Measurements from ENCODE around the gene FLVCR1. TPM values are rescaled to one million over a fixed set of nuclear protein-coding genes. Genes with fewer than 3 reads are reported as not detected.

Gene FLVCR1
- total and polyA plus RNA-seq, 12 donors: 1.2 to 4.9 (median 2.2) TPM

DNA sequence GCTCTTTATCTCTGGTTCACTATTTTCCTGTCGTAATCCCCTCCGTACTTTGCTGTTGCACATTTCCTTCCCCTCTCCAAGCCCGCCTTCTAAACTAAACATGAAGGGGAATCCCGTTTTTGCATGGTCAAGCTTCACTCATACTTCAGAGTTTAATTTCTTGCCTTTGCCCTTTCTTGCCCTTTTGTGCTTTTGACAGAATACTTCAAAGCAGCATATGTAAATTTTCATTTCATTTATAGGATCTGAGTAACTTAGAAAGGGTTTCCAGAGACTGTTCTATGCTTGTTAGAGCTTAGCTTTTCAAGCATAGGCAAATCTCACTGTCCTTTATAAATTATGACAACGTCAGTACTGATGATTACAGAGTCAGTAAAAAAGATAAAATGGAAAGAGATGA is 38.3 kb upstream of the FLVCR1 start:
- intact Hi-C loops (cut with DNase I): loop anchor here in 6 of 10 donors (5.0 to 10.0 kb wide), 3 partner anchors 165 to 178 kb away; no protein-coding TSS in a partner anchor
- no peak for ATAC-seq

DNA sequence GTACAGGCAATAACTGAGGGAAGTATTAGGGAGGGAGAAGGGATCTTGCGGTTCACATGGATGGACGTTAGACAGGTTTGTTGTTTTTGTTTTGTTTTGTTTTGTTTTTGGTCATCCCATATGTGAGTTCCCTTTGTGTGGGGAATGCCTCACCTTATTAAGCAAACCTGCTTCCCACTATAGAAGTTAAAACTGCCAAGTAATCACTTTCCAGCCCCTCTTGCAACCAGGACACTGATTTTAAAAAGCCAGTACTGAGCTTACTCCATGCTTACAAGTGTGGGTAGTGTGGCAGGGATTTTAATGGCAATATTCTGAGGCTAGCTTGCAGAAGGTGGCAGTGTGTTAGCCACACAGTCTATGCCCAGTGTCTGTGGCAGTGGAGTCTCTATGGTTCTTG is 37.1 kb upstream of the FLVCR1 start:
- Histone ChIP-seq H3K27me3 (no peaks in the 10 kb centered on the region), H3K4me1 (peaks cover 0 to 16% (median 0%) of the 10 kb centered on the region in 9 donors), H3K9me3 (peaks cover 0 to 15% (median 6%) of the 10 kb centered on the region in 11 donors), H3K36me3 (no peaks in the 10 kb centered on the region), H3K4me3 (no peak overlapping the region), H3K27ac (no peak overlapping the region)
- WGBS, 2 donors: 90 to 92% methylated on average over 2 of the region's 2 CpGs
- ATAC-seq: no peak
- TF ChIP-seq, protein P1, sequence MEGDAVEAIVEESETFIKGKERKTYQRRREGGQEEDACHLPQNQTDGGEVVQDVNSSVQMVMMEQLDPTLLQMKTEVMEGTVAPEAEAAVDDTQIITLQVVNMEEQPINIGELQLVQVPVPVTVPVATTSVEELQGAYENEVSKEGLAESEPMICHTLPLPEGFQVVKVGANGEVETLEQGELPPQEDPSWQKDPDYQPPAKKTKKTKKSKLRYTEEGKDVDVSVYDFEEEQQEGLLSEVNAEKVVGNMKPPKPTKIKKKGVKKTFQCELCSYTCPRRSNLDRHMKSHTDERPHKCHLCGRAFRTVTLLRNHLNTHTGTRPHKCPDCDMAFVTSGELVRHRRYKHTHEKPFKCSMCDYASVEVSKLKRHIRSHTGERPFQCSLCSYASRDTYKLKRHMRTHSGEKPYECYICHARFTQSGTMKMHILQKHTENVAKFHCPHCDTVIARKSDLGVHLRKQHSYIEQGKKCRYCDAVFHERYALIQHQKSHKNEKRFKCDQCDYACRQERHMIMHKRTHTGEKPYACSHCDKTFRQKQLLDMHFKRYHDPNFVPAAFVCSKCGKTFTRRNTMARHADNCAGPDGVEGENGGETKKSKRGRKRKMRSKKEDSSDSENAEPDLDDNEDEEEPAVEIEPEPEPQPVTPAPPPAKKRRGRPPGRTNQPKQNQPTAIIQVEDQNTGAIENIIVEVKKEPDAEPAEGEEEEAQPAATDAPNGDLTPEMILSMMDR (IDR thresholded peaks at IDR 0.05): no peak
- intact Hi-C loops (cut with DNase I): loop anchor here in 1 of 10 donors (10.0 kb wide), 1 partner anchor 164 kb away; no protein-coding TSS in a partner anchor
- no peak for DNase-seq

More for the DNA sequence above, 38.3 kb upstream of the FLVCR1 start:
- Histone ChIP-seq H3K9me3 (peaks cover 0 to 3% (median 0%) of the 10 kb centered on the region in 11 donors), H3K4me3 (no peak overlapping the region), H3K4me1 (peaks cover 0 to 21% (median 0%) of the 10 kb centered on the region in 9 donors), H3K27me3 (no peaks in the 10 kb centered on the region), H3K36me3 (peaks cover 0 to 4% (median 0%) of the 10 kb centered on the region in 9 donors), H3K27ac (peak overlapping the region in 1 of 10 donors; percentile 22)
- TF ChIP-seq, protein P1 (IDR thresholded peaks at IDR 0.05): no peak
- no peak for DNase-seq
- WGBS, 2 donors: 39 to 53% methylated on average over 5 of the region's 5 CpGs

DNA sequence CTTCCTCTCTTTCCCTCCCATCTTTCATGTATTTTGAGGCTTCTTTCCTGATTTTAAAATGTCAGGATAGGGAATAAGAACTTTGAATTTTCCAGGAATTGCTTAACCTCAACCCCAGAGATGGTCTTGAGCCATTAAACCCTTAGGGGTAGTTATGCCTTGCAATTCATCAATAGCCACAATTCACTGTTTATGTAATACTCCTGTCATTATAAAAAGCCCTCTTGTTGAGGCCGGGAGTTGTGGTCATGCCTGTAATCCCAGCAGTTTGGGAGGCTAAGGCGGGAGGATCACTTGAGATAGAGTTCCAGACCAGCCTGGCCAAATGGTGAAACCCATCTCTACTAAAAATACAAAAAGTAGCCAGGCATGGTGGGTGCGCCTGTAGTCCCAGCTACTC is 35.1 kb upstream of the FLVCR1 start:
- H3K36me3 ChIP-seq: no peaks in the 10 kb centered on the region
- TF ChIP-seq, protein P1 (IDR thresholded peaks at IDR 0.05): no peak
- DNase-seq (no peak), ATAC-seq (no peak)
- no peaks in the 10 kb centered on the region for H3K27me3 ChIP-seq
- intact Hi-C loops (cut with DNase I): loop anchor here in 1 of 10 donors (10.0 kb wide), 1 partner anchor 162 kb away; no protein-coding TSS in a partner anchor
- H3K4me1 ChIP-seq: peaks cover 0 to 16% (median 0%) of the 10 kb centered on the region in 9 donors
- H3K27ac ChIP-seq: no peak overlapping the region
- no peak overlapping the region for H3K4me3 ChIP-seq
- WGBS, 2 donors: 90 to 91% methylated on average over 3 of the region's 3 CpGs
- peaks cover 0 to 24% (median 8%) of the 10 kb centered on the region in 11 donors for H3K9me3 ChIP-seq

DNA sequence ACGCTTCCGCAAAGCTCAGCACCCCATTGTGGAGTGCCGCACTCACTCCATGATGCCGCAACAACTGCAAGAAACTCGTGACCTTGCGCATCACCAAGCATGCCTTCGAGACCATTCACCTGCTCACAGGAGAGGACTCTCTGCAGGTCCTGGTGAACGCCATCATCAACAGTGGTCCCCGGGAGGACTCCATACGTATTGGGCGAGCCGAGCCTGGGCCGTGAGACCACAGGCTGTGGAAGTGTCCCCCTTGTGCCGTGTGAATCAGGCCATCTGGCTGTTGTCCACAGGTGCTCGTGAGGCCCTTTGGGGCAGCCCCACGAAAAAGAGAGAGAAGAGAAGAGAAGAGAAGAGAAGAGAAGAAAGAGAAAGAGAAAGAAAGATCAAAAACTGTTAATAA is 33.9 kb upstream of the FLVCR1 start:
- no peaks in the 10 kb centered on the region for H3K27me3 ChIP-seq
- peaks cover 0 to 13% (median 0%) of the 10 kb centered on the region in 9 donors for H3K4me1 ChIP-seq
- H3K36me3 ChIP-seq: no peaks in the 10 kb centered on the region
- no peak overlapping the region for H3K27ac ChIP-seq
- no peak overlapping the region for H3K4me3 ChIP-seq
- intact Hi-C loops (cut with DNase I): loop anchor here in 1 of 10 donors (10.0 kb wide), 1 partner anchor 161 kb away; no protein-coding TSS in a partner anchor
- DNase-seq: no peak
- WGBS, 2 donors: 96 to 97% methylated on average over 16 of the region's 16 CpGs
- TF ChIP-seq, protein P1 (IDR thresholded peaks at IDR 0.05): no peak
- H3K9me3 ChIP-seq: peaks cover 0 to 24% (median 8%) of the 10 kb centered on the region in 11 donors
- ATAC-seq: no peak
